Prostate gland (tissue), 2 donors: ENCODE data around the gene PRKCD.

Experiments
- CTCF ChIP-seq, 4 experiments: fragments of 200-600 bp in 2 of 4; fragments of 450-650 bp in 2 of 4; sonication (generic) in 2 of 4; IDR thresholded peaks; 1 replicate in 3 of 4; 2 replicates in 1 of 4; pipeline ENCODE4 v1.5.1; 2016 to 2019; ENCODE audit warnings: antibody characterized with exemption in 4 of 4, mild to moderate bottlenecking in 2 of 4, moderate library complexity in 2 of 4
- POLR2AphosphoS5 ChIP-seq: sonication (generic); formaldehyde crosslinking; IDR thresholded peaks from one replicate; pipeline ENCODE4 v1.6.1; 2017; ENCODE audit warnings: antibody characterized with exemption

GRCh38 chr3:53114412-53115074, 46.5 kb upstream of the PRKCD start:
- TF ChIP-seq CTCF (IDR thresholded peaks at IDR 0.05) (no peak), POLR2AphosphoS5 (no peak)
